AML-193 (cell line): ENCODE measurements around the gene LSP1.

ENCODE experiments used
- DNase-seq, 2 experiments: peaks; one replicate each; lab custom pipeline; 2025; lab: John Stamatoyannopoulos, UW

The LSP1 gene

GRCh38 chr11:1890856-1891830, 38.3 kb downstream of the LSP1 start:
- DNase-seq: peak in 1 of 2 experiments; percentile 27

- DNase-seq: no peak
Measured at GRCh38 chr11:1891831-1892115, 38.9 kb downstream of the LSP1 start, which contains the start of gene PRR33. PRR33 (minus strand) TSS chr11:1891895; CDS start chr11:1890584, 1,311 bp downstream.

GRCh38 chr11:1892116-1892515, 39.2 kb downstream of the LSP1 start:
- DNase-seq: no peak

- DNase-seq: no peak
Measured at GRCh38 chr11:1892558-1892957, 39.7 kb downstream of the LSP1 start.

- DNase-seq: no peak
Measured at GRCh38 chr11:1893581-1894359, 40.9 kb downstream of the LSP1 start.

GRCh38 chr11:1894759-1895158, 41.9 kb downstream of the LSP1 start:
- DNase-seq: no peak

- DNase-seq: no peak
Measured at GRCh38 chr11:1896468-1896867, 43.6 kb downstream of the LSP1 start.

- no peak for DNase-seq
Measured at GRCh38 chr11:1896923-1897322, 44.0 kb downstream of the LSP1 start.

GRCh38 chr11:1899090-1899489, 46.2 kb downstream of the LSP1 start:
- no peak for DNase-seq

- no peak for DNase-seq
Measured at GRCh38 chr11:1899686-1900085, 46.8 kb downstream of the LSP1 start.

GRCh38 chr11:1906181-1906580, 53.3 kb downstream of the LSP1 start:
- DNase-seq: no peak

- DNase-seq: no peak
Measured at GRCh38 chr11:1906611-1907423, 53.9 kb downstream of the LSP1 start.

- DNase-seq: no peak
Measured at GRCh38 chr11:1908618-1909017, 55.7 kb downstream of the LSP1 start.

GRCh38 chr11:1909524-1909923, 56.6 kb downstream of the LSP1 start:
- DNase-seq: no peak

GRCh38 chr11:1912289-1912878, 59.5 kb downstream of the LSP1 start:
- peak; percentile 15 to 20 for DNase-seq

- no peak for DNase-seq
Measured at GRCh38 chr11:1913271-1914060, 60.6 kb downstream of the LSP1 start.

GRCh38 chr11:1915795-1916131, 62.9 kb downstream of the LSP1 start:
- no peak for DNase-seq

- DNase-seq: no peak
Measured at GRCh38 chr11:1916132-1916985, 63.5 kb downstream of the LSP1 start.

GRCh38 chr11:1916986-1917522, 64.2 kb downstream of the LSP1 start:
- no peak for DNase-seq
